ENCODE data around the gene MRNIP.

The MRNIP gene

DNA sequence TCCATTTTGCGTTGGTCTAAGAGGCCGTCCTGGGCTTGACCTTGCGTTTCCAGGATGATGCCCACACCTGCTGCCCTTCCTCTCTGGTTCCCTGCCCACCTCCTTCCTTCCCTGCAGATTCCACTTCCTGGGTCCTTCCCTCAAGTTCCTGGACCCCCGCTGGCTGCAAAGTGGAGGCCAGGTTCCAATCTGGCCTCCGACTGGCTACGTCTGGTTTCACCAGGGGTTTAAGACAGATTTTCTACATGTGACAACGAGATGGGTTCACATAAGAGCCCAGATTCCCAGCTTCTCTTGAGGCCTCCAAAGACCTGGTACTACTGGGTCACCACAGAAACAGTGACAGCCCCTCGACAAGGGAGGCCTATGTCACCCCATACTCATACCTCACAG, 54.1 kb downstream of the MRNIP start:
- no peak for DNase-seq (ENCODE audit: low read depth in 2 of 2)

DNA sequence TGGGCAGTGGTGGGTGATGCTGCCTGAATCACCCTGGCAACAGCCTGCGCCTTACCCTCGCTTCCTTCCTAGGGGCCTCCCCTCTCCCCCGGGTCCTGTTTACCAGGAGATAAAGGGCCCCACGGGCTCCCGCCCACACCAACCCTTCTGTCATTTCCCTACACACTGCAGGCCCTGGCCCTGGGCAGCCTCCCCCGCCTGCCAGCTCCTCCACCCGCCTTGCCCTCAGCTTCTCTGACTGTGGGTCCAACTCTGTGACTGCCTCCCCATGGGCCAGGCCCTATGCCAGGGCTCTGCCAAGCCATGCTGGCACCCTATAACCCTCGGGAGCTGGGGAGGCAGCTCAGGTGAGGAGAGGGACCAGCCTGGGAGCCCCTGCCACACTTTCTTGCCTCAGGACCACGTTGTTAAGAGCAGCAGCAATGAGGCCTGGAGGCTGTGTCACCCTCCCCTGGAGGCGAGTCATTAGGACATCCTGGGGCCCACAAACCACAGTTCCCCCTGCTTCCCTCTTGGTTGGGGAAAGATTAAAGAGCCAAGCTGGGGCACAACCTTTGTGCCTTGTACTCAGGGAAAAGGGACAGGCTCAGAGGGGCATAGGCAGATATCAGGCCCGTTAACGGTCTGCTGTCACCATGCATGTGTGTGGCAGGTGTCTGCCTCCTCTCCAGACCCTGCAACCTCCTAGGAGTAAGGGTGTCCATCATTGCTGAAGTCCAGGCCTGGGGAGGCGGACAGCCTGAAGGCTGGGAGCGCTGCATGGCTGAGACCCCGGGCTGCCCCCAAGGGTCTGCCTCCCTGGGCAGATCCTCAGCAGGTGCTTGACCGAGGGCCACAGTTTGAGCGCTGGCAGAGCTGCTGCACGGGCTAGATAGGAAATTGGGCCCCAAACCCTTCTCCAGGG, 54.7 kb downstream of the MRNIP start:
- no peak for DNase-seq (ENCODE audit: low read depth in 2 of 2)

DNA sequence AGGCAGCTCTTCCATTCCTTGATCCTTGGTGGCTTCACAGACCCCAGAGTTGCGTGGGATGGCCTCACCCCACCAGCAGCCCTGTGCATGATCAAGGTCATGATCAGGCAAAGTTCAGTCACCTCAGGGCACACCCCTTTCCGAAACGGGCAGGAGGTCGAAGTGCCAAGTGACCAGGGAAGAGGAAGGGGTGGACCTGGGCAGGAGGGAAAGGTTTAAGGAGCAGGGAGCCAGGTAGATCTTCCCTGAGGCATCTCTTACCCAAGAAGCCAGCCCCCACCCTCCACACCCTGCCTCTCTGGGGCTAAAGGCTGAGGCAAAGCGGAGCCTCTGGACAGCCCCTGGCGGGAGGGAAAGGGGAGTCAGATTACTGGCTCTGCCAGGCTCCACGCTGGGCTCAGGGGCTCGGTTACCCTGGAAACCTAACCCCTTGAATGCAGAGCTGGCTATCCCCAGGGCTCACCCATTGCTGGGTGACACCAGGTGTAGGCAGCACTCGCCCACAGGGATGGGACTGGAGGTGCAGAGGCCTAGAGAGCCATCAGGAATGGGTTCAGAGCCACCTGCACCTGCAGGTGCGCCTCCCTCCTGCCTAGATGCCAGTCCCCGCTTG, 55.6 kb downstream of the MRNIP start:
- no peak for DNase-seq (ENCODE audit: low read depth in 2 of 2)

DNA sequence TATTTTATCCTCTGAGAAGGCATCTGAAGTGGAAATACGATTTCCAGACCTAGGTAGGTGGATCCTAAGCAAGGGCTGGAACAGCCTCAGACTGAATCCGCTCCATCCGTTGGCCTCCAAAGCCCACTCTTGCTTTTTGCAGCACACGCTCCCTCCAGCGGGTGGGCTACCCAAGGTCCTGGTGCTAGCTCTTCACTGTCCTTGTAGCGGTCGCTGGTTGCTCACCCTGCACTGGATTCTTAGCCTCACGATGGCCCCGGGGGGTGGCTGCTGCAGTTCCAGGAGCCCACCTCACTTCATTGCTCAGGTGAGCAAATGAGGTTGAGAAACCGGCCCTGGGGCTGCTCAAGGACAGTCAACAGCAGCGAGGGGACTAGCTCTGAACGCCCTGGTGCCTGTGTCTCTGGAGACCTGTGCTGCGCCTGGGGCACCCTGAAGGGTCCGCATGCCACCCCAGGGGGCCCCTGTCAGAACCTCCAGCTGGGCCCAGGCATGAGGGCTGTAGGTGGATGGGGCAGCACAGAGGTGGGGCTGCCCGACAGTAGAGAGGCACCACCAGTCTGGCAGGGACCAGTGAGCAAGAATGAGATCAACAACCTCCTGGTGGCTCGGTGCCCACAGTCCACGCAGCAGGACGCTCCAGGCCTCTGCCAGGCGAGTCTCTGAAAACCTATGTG, 56.3 kb downstream of the MRNIP start:
- DNase-seq (ENCODE audit: low read depth in 2 of 2): no peak

DNA sequence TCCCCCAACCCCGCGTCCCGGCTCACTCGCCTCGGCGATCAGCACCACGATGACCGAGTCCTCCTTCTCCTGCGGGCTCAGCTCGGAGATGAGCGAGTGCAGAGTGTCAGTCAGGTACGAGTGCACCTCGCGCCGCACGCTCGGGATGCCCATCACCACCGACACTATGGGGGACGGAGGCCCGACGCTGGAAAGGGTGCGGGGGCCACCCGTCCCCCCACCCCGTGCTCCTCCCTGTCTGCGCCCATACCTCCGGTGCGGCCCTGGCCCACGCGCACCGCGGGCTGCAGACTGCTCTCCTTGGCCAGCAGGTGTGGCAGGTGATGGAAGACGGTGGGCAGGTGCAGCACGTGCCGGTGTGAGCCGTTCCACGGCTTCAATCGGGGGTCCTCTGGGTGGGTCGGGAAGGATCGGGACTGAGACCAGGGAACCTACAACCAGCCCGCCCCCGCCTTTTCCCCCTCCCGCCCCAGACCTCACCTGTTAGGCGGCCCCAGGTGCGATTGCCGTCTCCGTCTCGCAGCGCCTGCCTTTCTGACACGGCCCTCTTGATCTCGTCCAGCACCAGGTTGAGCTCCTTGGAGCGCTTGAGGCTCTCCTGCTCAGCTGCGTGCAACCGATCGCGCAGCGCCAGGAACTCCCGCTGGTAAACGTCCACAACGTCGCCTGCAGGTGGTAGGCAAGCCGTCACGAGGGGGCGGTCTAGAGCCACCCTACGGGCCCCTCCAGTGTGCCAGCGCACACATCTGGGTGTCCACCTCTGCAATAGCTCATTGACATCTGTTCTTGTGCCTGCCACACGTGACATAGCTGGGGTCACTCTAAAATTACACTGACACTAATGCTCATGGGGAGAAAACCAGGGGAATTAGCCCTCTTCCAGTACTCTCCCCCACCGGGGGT, 57.1 kb downstream of the MRNIP start:
- peak; percentile 79 to 83 for DNase-seq (ENCODE audit: low read depth in 2 of 2)

DNA sequence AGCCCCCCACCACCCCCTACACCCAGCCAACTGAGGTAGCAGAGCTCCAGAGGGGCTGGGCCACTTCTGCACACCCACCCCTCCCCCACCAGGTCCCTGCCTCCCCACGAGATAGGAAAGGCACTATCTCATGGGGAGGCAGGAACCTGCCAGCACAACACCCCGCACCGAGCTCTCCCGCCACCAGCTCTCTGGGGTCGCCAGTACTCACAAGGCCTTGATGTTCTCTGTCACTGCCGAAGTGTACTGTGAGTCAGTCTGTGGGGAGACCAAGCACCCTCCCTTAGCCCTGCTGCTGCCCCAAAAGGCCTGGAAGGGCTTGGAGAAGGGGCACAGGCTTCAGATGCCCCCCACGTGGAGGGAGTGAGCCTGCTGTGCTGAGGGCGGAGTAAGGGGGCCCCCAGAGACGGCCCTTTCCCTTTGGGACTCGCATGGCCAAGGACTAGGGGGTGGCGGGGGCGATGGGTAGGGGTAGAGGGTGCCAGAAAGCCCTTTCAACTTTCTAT, 57.9 kb downstream of the MRNIP start:
- no peak for DNase-seq (ENCODE audit: low read depth in 2 of 2)

DNA sequence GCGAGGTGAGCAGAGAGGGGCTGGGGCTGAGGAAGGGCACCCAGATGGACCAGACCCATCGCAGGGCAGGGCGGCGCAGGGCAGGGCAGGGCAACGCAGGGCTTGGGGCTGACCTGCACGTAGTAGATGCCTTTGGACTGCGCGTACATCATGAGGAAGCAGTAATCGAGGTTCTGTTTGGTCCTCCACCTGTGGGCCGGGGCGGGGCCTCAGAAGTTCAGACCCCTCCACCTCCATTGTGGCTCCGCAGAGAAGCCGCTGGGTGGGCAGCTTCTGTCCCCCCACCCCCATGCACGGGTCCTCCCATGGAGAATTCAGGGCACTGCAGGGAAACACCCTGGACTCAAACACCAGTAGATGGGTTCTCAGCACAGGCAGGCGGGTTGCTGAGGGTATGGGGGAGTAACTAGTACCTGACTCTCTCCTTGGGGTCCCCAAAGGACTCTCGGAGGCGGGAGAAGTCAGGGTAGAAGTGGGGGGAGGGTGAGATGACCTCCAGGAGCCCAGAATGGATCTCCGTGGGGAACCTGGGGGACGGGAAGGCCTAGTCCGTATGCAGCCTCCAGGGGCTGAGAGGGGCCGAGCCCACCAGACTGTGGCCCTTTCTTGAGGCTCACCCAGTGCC, 58.4 kb downstream of the MRNIP start:
- DNase-seq (ENCODE audit: low read depth in 2 of 2): no peak

DNA sequence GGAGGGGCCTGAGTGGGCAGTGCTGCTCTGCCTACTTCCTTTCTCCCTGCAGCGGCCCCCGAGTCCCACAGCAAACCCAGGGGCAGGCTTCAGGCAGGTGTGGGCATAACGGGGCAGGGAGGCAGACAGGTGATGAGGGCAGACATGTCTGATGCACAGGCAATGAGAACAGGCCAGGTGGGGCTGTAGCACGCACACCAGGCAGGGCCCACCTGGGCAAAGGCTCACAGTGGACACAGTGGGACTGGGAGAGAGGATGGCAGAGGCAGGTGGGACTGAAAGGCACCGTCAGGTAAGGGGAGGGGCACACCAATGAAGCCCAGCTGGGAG, 59.0 kb downstream of the MRNIP start:
- DNase-seq (ENCODE audit: low read depth in 2 of 2): no peak

DNA sequence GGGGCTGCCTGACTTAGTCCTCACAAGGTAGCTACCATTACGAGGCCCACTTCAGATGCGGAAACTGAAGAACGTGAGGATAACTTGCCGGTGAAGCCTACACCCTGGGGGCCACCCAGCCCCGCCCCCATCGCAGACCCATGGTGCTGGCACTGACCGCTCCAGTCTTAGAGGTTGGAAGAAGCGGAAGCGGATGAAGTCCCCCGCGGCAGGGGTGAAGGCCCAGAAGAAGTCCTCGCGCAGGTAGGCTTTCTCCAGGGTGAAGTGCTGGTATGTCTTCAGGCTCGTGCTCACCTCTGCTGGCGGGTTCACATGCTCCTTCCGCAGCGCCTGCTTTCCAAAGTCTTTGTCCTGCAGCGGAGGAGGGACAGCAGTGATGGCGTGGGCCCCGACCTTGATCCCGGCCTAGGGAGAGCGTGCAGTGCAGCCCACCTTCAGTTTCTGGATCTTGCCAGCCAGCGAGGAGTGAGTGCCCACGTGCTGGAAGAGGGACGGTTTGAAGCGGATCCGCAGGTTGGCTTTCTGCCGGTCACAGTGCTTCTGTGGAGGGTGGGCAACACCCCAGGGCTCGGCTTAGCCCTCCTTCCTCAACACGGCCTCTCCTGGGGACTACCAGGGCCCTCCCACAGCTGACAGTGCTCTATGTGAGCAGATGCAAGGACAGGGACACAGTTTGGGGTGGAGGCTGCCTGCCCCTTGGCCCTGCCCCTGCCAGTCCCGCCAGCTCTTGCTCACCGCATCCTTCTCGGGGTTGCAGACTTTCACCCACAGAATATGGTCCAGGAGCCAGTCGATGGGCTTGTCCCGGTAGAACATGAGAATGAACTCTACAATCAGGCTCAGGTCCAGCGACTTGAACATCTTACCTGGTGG, 59.6 kb downstream of the MRNIP start:
- DNase-seq (ENCODE audit: low read depth in 2 of 2): no peak

DNA sequence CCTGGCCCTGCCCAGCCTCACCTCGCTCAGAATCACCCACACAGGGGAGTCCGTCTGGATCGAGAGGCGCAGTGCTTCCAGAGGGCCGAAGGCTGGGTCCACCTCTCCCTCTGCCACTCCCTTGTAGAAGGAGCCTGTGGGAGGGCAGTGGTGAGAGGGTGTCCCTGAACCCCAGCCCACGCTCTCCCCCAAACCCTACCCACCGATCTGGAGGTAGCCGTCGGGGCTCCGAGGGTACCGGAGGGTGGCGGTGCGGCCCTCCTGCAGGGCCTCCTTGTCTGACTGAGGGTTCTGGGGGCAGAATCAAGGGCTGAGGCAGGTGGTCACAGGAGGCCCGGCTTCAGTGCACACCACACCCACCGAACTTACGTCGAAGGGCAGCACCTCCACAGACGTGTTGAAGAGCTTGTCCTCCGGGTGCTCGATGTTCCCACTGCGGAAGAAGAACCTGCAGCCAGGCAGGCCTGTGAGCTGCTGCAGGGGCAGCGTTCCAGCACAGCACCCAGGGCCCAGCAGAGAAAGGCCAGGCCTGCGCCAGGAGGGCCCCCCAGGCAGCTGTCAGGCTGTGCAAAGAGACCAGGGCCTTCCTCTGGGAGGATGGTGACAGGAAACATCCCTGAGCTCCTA, 60.4 kb downstream of the MRNIP start:
- DNase-seq (ENCODE audit: low read depth in 2 of 2): no peak

DNA sequence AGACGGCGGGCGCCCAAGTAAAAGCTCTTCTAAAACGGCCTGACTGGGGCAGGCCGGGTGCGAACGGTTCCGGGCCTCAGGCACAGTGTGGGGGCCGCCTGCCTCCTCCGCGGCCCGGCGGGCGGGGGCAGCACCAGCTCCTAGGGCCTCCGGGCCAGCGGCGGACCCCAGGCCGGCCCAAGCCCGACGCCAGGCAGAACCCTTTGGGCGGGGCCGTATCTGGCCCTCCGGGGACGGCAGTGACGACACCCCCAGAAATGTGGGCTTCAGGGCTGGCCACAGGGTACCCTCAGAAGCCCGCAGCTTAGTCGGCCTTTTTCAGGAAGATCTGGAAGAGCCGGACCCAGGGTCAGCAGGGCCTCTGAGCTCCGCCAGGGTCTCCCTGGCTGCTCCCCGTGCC, 60.9 kb downstream of the MRNIP start:
- DNase-seq (ENCODE audit: low read depth in 2 of 2): no peak

DNA sequence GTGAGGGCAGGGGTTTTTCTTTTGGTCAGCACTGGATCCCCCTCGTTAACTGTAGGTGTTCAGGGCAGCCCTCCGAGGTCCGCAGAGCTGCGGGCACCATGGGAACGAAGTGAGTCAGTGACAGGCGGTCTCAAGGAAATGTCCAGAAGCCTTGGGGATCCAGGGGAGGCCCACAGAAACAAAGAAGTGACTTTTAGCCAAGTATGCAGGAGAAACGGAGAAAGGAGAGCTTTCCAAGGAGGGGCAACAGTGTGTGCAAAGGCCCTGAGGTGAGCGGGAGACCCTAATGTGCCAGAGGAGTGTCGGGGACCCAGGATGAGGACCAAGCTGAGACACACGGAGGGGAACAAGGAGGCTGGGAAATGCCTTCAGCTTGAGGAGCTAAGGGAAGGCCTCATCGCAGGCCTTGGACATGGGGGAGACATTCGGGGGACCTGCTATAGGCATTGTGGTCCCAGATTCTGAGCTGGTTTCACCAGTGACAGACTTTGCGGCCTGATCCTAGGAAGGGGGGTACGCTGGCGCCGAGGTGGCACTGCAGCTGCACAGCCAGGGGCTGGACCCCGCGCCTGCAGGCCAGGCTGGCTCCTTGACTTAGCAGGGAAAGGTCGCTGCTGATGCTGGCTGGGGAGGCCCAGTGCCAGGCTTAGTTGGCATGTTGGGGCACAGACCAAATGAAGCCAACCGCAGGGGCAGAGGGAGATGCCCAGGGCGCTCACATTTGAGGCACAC, 61.6 kb downstream of the MRNIP start:
- no peak for DNase-seq (ENCODE audit: low read depth in 2 of 2)

DNA sequence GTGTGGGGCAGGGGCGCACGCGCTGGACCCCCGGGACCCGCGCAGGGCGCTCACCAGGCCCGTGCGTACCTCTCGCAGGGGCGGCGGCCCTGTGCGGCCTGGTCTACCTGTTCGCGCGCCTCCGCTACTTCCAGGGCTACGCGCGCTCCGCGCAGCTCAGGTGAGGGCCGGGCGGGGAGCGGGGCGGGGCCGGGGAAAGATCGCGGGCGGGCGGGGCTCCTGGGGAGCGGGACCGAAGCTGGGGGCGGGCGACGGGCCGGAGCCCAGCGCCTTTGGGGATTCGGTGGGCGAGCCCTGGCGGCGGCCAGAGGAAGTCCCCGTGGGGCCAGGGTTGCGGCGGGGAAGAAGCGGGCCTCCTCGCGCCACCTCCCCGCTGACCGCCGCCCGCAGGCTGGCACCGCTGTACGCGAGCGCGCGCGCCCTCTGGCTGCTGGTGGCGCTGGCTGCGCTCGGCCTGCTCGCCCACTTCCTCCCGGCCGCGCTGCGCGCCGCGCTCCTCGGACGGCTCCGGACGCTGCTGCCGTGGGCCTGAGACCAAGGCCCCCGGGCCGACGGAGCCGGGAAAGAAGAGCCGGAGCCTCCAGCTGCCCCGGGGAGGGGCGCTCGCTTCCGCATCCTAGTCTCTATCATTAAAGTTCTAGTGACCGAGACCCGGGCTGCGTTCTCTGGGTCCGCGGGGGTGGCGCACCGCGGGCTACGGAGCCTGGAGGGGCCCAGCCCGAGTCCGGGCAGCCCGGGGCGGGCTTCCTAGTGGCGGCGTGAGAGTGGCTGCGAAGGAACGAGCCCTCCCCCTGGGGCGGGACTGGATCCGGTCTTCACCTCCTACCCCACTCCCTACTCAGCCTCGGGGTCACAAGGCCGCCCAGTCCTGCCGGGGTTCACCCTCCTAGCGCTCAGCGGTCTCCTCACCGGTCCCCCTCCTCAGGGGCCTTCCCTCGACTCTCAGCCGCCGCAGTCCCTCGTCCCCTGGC, 62.5 kb downstream of the MRNIP start:
- peak in 1 of 2 donors; percentile 64 for DNase-seq (ENCODE audit: low read depth in 2 of 2)

DNA sequence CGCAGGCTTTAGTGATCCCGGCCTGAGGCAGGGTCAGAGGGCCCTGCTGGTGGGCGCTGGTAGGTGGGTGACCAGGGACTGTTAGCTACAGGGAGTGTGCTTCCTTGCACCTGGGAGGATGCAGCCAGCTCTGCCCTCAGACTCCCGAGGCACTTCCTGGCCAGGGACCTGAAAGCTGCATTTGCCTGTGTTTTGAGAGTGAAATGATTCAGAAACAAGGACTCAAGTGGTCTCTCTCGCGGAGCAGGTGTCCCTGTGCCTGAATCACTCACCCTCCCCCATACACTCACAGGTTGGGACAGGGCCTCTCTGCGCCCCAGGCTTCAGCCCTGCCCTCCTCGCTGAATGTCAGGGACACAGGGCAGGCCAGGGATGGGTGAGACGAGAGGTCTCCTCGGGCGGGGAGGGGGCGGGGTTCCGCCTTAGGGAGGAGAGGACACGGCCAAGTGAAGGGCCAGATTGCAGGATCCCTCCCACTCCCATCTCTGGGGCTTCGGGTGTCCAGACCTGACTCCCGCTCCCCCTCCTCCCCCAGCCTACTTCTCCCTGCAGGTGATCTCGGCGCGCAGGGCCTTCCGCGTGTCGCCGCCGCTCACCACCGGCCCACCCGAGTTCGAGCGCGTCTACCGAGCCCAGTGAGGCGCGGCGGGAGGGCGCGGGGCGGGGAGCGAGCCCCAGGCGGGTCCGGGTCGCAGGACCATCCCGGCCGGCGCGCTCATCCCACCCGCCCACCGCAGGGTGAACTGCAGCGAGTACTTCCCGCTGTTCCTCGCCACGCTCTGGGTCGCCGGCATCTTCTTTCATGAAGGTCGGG, 63.4 kb downstream of the MRNIP start:
- DNase-seq (ENCODE audit: low read depth in 2 of 2): no peak

DNA sequence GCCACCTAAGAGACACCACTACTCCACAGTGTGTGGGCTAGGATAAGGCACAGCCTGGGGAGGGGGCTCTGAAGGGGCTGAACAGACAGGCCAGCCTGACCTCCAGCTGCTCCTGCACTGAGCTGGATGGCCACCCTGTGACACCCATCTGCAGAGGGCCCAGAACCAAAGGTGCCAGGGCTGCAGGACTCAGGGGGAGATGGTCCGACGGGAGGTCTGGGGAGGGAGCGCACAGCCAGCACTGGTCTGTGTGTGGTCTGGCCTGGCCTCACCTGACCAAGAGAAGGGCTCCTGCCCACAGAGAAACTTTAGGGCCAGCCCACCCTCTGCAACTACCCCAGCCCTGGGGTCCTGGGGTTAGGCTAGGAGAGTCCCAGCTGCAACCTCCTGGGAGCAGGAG, 64.0 kb downstream of the MRNIP start:
- DNase-seq (ENCODE audit: low read depth in 2 of 2): no peak

DNA sequence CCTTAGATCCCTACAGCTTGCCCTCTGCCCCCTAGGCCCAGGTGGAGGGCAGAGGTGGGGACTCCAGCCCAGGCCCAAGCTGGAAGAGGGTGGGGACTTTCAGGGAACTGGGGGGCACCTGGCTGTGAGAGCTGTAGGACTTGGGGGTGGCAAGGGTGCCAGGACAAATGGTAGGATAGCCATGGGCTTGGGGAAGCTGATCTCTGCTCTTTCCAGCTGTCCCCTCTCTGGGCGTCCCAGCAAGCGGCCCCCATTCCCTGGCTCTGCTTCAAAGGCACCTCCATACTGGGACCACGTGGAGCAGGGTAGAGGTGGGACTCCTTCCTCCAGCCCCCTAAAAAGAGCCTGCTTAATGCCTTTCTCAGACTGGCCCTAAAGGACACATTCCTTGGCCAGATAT, 64.4 kb downstream of the MRNIP start:
- no peak for DNase-seq (ENCODE audit: low read depth in 2 of 2)
